GM23338 (cell line): ENCODE data around the gene RBL2. TPM values are rescaled to one million over a fixed set of nuclear protein-coding genes. Genes with fewer than 3 reads are reported as not detected.

ENCODE experiments used
- ATAC-seq: fragments of 200-7000 bp; cut with Tn5 transposase; 3 replicates; pipeline ENCODE4 v1.9.1; 2020
- DNase-seq: peaks from one replicate; pipeline ENCODE4 v3.0.0-alpha.2; 2015; ENCODE audit warnings: low spot score
- H2AFZ ChIP-seq: fragments of 200-600 bp; sonication (generic); 2 replicates; pipeline ENCODE4 v1.8.0; 2016; ENCODE audit warnings: antibody characterized with exemption, mild to moderate bottlenecking, moderate library complexity
- H3F3A ChIP-seq: fragments of 200-600 bp; sonication (generic); replicated peaks from 2 replicates; pipeline ENCODE4 v1.8.0; 2017; ENCODE audit warnings: antibody characterized with exemption, mixed run types, low read depth
- H3K27ac ChIP-seq: fragments of 200-600 bp; sonication (generic); 2 replicates; pipeline ENCODE4 v1.6.1; 2016; ENCODE audit warnings: low read depth
- H3K27me3 ChIP-seq: fragments of 200-600 bp; sonication (generic); 2 replicates; pipeline ENCODE4 v1.8.0; 2016; ENCODE audit warnings: mild to moderate bottlenecking, mixed run types, moderate library complexity; ENCODE audit not compliant: insufficient read depth
- H3K36me3 ChIP-seq: fragments of 200-600 bp; sonication (generic); 2 replicates; pipeline ENCODE4 v1.8.0; 2016; ENCODE audit warnings: mild to moderate bottlenecking; ENCODE audit not compliant: insufficient read depth
- H3K4me1 ChIP-seq: fragments of 200-600 bp; sonication (generic); 2 replicates; pipeline ENCODE4 v1.8.0; 2016; ENCODE audit warnings: mild to moderate bottlenecking, moderate library complexity; ENCODE audit not compliant: insufficient read depth
- H3K4me2 ChIP-seq: fragments of 200-600 bp; sonication (generic); 2 replicates; pipeline ENCODE4 v1.7.1; 2017; ENCODE audit warnings: mixed run types
- H3K4me3 ChIP-seq: fragments of 200-600 bp; sonication (generic); 2 replicates; pipeline ENCODE4 v1.6.1; 2016; ENCODE audit warnings: mixed run types
- H3K79me2 ChIP-seq: fragments of 200-600 bp; sonication (generic); replicated peaks from 2 replicates; pipeline ENCODE4 v1.8.0; 2017; ENCODE audit warnings: mild to moderate bottlenecking; ENCODE audit not compliant: insufficient read depth
- H3K9me2 ChIP-seq: fragments of 200-600 bp; sonication (generic); 2 replicates; pipeline ENCODE4 v1.8.0; 2017; ENCODE audit not compliant: insufficient read depth
- H4K20me1 ChIP-seq: fragments of 200-600 bp; sonication (generic); replicated peaks from 2 replicates; pipeline ENCODE4 v1.8.0; 2017; ENCODE audit warnings: mild to moderate bottlenecking; ENCODE audit not compliant: insufficient read depth
- H3K27ac Mint-ChIP-seq: 2 replicates; pipeline ENCODE4 v1.8.0; 2020; ENCODE audit warnings: inconsistent platforms, mild to moderate bottlenecking, moderate library complexity, mixed read lengths
- H3K27me3 Mint-ChIP-seq: 3 replicates; pipeline ENCODE4 v1.8.0; 2022; ENCODE audit warnings: low read depth, mild to moderate bottlenecking, moderate library complexity, mixed read lengths, inconsistent platforms; ENCODE audit not compliant: insufficient read depth, poor library complexity
- H3K36me3 Mint-ChIP-seq: 3 replicates; pipeline ENCODE4 v1.8.0; 2021; ENCODE audit warnings: low read depth, mild to moderate bottlenecking, inconsistent platforms, moderate library complexity, mixed read lengths
- H3K4me1 Mint-ChIP-seq: 3 replicates; pipeline ENCODE4 v1.8.0; 2020; ENCODE audit warnings: mild to moderate bottlenecking, inconsistent platforms, mixed read lengths
- H3K4me3 Mint-ChIP-seq: 3 replicates; pipeline ENCODE4 v1.8.0; 2021; ENCODE audit warnings: moderate library complexity, mild to moderate bottlenecking, inconsistent platforms, mixed read lengths
- H3K9me3 Mint-ChIP-seq: 3 replicates; pipeline ENCODE4 v1.8.0; 2020; ENCODE audit warnings: moderate library complexity, mild to moderate bottlenecking, inconsistent platforms, mixed read lengths
- CREB1 ChIP-seq: fragments of 250-450 bp; sonication (Bioruptor Pico); IDR thresholded peaks from 2 replicates; pipeline ENCODE4 v1.5.0; 2020; ENCODE audit warnings: low read depth, mild to moderate bottlenecking, moderate library complexity
- CTCF ChIP-seq, 2 experiments: fragments of 200-600 bp in 1 of 2; sonication (generic) in 1 of 2; conservative IDR thresholded peaks; 2 replicates each; pipeline versions ENCODE4 v1.5.1 to v1.6.1; 2016 to 2017; ENCODE audit warnings: antibody characterized with exemption in 2 of 2, low read depth in 2 of 2, mild to moderate bottlenecking in 2 of 2, moderate library complexity in 1 of 2
- ETS1 ChIP-seq: IDR thresholded peaks from 2 replicates; pipeline ENCODE4 v1.6.1; 2016; ENCODE audit warnings: antibody characterized with exemption
- EZH2 ChIP-seq: fragments of 200-600 bp; sonication (generic); IDR thresholded peaks from one replicate; pipeline ENCODE4 v1.8.0; 2017; ENCODE audit warnings: antibody characterized with exemption, mild to moderate bottlenecking, low read depth; ENCODE audit not compliant: unreplicated experiment
- EZH2phosphoT487 ChIP-seq: fragments of 200-600 bp; sonication (generic); IDR thresholded peaks from one replicate; pipeline ENCODE4 v1.8.1; 2018; ENCODE audit warnings: antibody characterized with exemption; ENCODE audit not compliant: unreplicated experiment
- JUNB ChIP-seq: IDR thresholded peaks from one replicate; pipeline ENCODE4 v1.6.1; 2016; ENCODE audit warnings: antibody characterized with exemption; ENCODE audit not compliant: unreplicated experiment
- NANOG ChIP-seq: IDR thresholded peaks from 2 replicates; pipeline ENCODE4 v1.6.1; 2016; ENCODE audit warnings: antibody characterized with exemption, borderline replicate concordance
- POLR2AphosphoS5 ChIP-seq: IDR thresholded peaks from 2 replicates; pipeline ENCODE4 v1.6.1; 2016; ENCODE audit warnings: antibody characterized with exemption, low read depth
- REST ChIP-seq: IDR thresholded peaks from one replicate; pipeline ENCODE4 v1.6.1; 2018; ENCODE audit warnings: antibody characterized with exemption; ENCODE audit not compliant: unreplicated experiment
- STAT1 ChIP-seq: IDR thresholded peaks from one replicate; pipeline ENCODE4 v1.6.1; 2016; ENCODE audit warnings: antibody characterized with exemption; ENCODE audit not compliant: unreplicated experiment
- ZNF114 ChIP-seq: fragments of 250-450 bp; sonication (Bioruptor Pico); IDR thresholded peaks from 2 replicates; pipeline ENCODE4 v1.5.0; 2020; ENCODE audit warnings: mild to moderate bottlenecking, moderate library complexity
- ZNF331 ChIP-seq: fragments of 250-450 bp; sonication (Bioruptor Pico); IDR thresholded peaks from 2 replicates; pipeline ENCODE4 v1.5.0; 2020; ENCODE audit warnings: low read depth, mild to moderate bottlenecking, moderate library complexity
- ZNF462 ChIP-seq: fragments of 250-450 bp; sonication (Bioruptor Pico); IDR thresholded peaks from 2 replicates; pipeline ENCODE4 v1.5.0; 2020; ENCODE audit warnings: mild to moderate bottlenecking, moderate library complexity
- polyA plus RNA-seq: library from polyadenylated mRNA; unstranded; fragments of >200 nt; fragmentation: Nextera tagmentation; extraction: Ambion mirVana; gene quantifications from 2 replicates; pipeline ENCODE4 v1.2.1, GENCODE V29; 2016
- total RNA-seq: library from RNA; depleted of rRNA; stranded (reverse); fragments of >200 nt; shearing (Covaris generic); gene quantifications from 2 replicates; pipeline ENCODE4 v1.2.3, GENCODE V29; 2014

The RBL2 gene
- total and polyA plus RNA-seq, 2 experiments from 2014 or later = 15.4 to 43.3 TPM

GRCh38 chr16:53486230-53486629 lies 52.0 kb downstream of the RBL2 start:
- Histone ChIP-seq H3K27me3 (no peaks in the 10 kb centered on the region), H4K20me1 (no peaks in the 10 kb centered on the region), H3K9me2 (no peaks in the 10 kb centered on the region), H3K4me1 (no peaks in the 10 kb centered on the region), H3K27ac (no peak overlapping the region), H2AFZ (no peak overlapping the region), H3F3A (no peaks in the 10 kb centered on the region), H3K4me3 (no peak overlapping the region), H3K36me3 (peaks cover 53% of the 10 kb centered on the region), H3K79me2 (no peaks in the 10 kb centered on the region), H3K4me2 (no peak overlapping the region)
- Mint-ChIP-seq H3K4me1 (no peaks in the 10 kb centered on the region), H3K27me3 (peaks cover 2% of the 10 kb centered on the region), H3K9me3 (peaks cover 15% of the 10 kb centered on the region), H3K36me3 (peaks cover 76% of the 10 kb centered on the region), H3K4me3 (no peak overlapping the region), H3K27ac (no peak overlapping the region)
- no peak for DNase-seq
- no peak for TF ChIP-seq POLR2AphosphoS5
- TF ChIP-seq STAT1 = no peak
- TF ChIP-seq JUNB = no peak
- TF ChIP-seq ZNF462 = no peak
- no peak for TF ChIP-seq ZNF114 (CRISPR knock-in tag)
- no peak for TF ChIP-seq NANOG
- TF ChIP-seq CREB1 (CRISPR knock-in tag) = no peak
- no peak for TF ChIP-seq REST
- TF ChIP-seq EZH2phosphoT487 = no peak
- TF ChIP-seq ETS1 = no peak
- TF ChIP-seq ZNF331 = no peak
- no peak for TF ChIP-seq EZH2
- no peak for TF ChIP-seq CTCF (conservative IDR thresholded peaks at IDR 0.05; ENCODE audit: low read depth in 2 of 2)
- no peak for ATAC-seq
